ENCODE measurements around the gene BNC2.

DNA sequence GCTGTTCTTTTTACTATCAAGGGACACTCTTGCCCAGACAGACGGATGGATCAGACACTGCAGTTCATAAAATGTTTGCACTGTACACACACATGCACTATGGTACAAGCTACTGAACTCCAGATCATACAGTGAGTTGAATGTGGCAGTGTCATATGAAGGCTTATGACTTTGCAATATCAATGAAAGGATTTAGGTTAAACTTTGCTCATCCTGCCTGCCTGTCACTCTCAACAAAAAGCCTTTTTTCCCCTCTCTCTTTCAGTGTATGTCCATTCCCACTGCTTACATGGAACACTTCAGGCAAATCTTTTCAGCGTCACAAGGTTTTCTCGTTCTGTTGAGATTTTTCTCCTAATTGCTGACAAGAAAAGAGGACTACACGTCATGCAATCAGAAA, 97.4 kb downstream of the BNC2 start:
- TF ChIP-seq EZH2 (IDR thresholded peaks at IDR 0.05; ENCODE audit: insufficient read depth, poor library complexity, severe bottlenecking) (no peak), EZH2phosphoT487 (IDR thresholded peaks at IDR 0.05; ENCODE audit: insufficient read depth, low read depth) (no peak)

All from GM23248 (cell line).